Vagina (tissue), 2 donors: ENCODE data around the gene CUX1.
"Not testable (repeated sequence)": the region's sequence is repeated elsewhere in the genome, so short reads cannot be mapped to it uniquely, and the experiment has no call there.

Source experiments
- POLR2AphosphoS5 ChIP-seq, 2 donors: sonication (generic); formaldehyde crosslinking; IDR thresholded peaks; one replicate each; pipeline ENCODE4 v1.9.0; 2017; ENCODE audit warnings: antibody characterized with exemption in 2 of 2, mild to moderate bottlenecking in 2 of 2, low read depth in 1 of 2; ENCODE audit not compliant: insufficient read depth in 1 of 2
- TF ChIP-seq, protein P1 (sequence below), 3 experiments: fragments of 450-650 bp in 2 of 3; fragments of 200-600 bp in 1 of 3; sonication (generic) in 1 of 3; IDR thresholded peaks; one replicate each; pipeline ENCODE4 v1.5.1; 2017 to 2019; ENCODE audit warnings: antibody characterized with exemption in 3 of 3, mild to moderate bottlenecking in 2 of 3, moderate library complexity in 2 of 3

DNA sequence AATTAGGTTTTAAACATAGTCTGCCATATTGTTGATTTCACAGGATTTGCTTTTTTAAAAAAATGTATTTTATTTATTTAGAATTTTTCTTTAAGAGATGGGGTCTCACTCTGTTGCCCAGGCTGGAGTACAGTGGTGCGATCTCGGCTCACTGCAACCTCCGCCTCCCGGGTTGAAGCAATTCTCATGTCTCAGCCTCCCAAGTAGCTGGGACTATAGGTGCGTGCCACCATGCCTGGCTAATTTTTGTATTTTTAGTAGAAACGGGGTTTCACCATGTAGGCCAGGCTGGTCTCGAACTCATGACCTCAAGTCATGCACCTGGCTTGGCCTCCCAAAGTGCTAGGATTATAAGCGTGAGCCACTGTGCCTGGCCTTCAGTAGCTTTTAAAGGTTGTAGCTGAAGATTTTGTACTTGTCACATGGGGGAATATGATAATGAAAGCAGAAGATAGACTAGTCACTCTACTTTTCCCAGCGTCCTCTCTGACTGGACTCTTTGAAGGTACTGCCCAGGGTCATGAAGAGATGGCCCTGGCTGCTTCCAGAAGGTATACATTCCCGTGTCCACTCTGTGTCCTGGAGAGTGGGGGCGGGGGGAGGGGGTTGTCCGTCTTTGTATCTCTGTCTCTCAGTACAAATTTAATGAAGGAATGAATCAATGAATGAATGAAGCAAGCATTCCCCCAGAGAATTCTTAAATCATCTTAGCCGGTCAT is 194.8 kb downstream of the CUX1 start:
- TF ChIP-seq POLR2AphosphoS5 (IDR thresholded peaks at IDR 0.05; ENCODE audit: insufficient read depth in 1 of 2, low read depth in 1 of 2) = not testable (repeated sequence)
- TF ChIP-seq, protein P1, sequence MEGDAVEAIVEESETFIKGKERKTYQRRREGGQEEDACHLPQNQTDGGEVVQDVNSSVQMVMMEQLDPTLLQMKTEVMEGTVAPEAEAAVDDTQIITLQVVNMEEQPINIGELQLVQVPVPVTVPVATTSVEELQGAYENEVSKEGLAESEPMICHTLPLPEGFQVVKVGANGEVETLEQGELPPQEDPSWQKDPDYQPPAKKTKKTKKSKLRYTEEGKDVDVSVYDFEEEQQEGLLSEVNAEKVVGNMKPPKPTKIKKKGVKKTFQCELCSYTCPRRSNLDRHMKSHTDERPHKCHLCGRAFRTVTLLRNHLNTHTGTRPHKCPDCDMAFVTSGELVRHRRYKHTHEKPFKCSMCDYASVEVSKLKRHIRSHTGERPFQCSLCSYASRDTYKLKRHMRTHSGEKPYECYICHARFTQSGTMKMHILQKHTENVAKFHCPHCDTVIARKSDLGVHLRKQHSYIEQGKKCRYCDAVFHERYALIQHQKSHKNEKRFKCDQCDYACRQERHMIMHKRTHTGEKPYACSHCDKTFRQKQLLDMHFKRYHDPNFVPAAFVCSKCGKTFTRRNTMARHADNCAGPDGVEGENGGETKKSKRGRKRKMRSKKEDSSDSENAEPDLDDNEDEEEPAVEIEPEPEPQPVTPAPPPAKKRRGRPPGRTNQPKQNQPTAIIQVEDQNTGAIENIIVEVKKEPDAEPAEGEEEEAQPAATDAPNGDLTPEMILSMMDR (IDR thresholded peaks at IDR 0.05) = not testable (repeated sequence)
